Measurements from ENCODE around the gene SLC6A11.

SLC6A11 gene

DNA sequence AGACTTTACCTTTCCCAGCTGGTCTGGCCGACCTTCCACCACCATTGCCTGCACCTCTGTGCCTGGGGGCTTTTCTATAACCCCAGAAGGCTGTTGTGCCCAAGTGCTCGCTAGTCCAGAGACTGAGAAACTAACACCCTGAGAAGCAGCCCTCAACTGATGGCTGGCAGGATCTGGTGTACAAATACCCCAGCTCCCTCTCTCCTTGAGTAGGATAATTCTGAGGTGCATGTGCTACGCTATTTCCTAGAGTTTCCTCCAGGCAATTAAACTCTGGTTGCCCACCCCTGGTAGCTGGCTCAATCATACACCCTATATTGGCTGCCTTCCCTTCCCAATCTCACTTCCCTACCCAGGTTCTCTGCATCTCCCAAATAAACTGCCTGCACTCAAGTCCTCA is 165.0 kb downstream of the SLC6A11 start:
- DNase-seq (ENCODE audit: low read depth) = no peak

DNA sequence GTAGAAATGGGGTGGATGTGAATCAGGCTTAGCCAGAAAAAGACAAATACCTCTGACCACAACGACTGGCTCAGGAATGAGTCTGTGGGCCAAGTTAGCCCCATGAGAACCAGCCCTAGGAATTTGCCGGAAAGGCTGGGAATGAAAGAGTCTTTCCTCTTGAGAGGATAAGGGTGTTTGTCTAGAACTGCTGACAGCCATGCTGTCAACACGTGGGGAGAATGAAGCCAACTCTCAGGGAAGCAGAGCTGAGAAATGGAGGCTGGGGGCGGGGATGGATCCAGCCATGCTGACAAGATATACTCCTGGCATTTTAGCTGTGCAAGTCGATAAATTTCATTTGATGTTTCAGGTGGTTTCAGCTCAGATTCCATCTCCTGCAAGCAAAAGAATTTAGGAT is 165.9 kb downstream of the SLC6A11 start:
- peak; percentile 5 for DNase-seq (ENCODE audit: low read depth)

DNA sequence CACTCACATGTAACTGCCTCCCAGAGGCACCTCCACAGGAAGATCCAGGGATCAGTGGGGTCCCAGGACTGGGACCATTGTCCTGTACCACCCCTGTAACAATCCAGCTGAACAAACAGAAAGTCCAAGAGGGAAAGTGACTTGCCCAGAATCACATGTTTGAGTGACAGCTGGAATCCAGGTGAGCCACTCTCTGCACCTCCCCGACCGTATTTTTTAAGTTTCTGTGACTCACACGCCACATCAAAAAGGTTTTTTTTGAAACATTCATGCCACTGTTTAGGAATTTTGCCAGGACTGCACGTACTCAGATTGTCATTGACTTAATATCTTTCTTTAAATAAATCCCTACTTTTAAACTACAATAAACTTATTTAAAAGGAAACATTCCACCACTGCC is 166.8 kb downstream of the SLC6A11 start:
- peak; percentile 3 for DNase-seq (ENCODE audit: low read depth)

DNA sequence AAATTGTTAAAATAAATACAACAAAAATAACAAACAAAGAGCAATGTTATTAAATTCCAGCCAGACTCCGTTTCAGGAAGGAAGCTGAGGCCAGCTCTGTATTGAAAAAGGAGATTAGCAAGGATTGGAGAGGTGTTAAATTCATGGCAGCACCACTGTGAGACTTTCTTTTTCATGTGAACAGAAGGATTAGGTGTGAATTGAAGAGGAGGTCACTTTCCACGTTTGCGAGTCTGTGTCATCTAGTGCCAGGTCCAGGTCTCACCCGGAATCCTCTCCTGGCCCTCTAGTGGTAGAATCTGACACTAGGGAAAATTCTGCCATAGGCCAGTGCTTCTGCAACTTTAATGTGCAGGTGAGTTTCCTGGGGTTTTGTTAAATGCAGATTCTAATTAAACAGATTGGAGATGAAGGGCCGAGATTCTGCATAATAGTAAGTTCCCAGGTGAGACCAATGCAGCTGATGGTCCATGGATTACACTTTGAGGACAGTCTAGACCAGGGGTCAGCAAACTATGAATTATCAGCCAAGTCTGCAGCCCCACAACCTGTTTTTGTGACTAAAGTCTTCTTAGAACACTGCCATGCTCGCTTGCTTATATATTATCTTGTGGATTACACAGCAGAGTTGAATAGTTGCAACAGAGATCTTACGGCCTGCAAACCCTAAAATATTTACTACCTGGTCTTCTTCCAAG is 167.3 kb downstream of the SLC6A11 start:
- DNase-seq (ENCODE audit: low read depth) = peak; percentile 46

DNA sequence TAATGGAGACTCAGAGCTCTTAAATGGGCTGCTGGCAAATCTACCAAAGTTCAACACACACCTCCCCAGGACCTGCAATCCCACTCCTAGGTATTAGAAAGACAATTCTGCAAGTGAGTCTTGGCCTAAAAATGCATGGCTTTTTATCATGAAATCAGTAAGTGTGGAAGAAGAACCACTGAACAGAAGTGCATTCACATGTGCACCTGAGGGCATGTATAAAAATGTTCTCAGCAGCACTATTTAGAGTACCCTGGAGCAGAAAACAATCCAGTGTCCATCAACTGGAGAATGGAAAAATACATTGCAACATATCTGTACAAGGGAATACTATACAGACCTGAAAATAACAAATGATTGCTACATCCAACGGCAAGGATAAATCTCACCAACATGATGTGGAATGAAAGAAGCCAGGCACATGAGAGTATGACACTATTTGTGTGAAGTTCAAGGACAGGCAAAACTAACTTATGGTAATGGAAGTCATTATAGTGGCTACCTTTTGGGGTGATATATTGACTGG is 168.4 kb downstream of the SLC6A11 start:
- no peak for DNase-seq (ENCODE audit: low read depth)

DNA sequence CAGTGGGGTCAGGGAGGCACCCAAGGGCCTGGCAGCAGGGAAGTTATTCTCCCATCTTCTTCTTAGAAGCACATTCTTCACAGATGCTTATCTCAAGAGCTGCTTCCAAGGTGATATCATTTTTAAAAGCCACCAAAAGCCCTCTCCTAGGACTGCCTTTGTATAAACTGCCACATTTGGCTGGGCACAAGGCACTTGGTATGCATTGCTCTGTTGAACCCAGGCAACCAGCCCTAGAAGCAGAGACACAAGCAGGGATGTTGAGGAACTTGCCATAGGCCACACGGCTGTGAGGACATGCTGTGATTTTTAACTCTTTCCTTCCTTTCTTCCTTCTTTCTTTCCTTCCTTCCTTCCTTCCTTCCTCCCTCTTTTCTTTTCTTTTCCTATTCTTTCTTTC is 169.2 kb downstream of the SLC6A11 start:
- DNase-seq (ENCODE audit: low read depth) = no peak

DNA sequence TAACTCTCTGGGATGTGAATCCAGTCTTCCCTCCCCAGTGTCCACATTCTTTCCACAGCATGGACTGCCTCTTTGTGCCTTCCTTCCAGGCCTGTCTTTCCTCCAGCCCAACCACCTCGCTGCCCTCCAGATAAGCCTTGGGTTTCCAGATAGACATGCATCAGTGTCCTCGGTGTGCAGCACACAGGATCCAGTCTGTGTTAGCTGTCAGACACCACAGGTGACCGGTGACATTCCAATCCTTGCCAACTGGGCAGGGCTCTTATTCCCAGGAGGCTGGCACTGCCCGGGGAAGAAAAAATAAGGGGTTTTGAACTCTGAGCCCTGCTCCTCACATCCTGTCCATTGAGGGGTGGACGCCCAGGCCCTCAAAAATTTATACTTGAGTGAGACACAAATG is 170.6 kb downstream of the SLC6A11 start:
- DNase-seq (ENCODE audit: low read depth) = no peak

DNA sequence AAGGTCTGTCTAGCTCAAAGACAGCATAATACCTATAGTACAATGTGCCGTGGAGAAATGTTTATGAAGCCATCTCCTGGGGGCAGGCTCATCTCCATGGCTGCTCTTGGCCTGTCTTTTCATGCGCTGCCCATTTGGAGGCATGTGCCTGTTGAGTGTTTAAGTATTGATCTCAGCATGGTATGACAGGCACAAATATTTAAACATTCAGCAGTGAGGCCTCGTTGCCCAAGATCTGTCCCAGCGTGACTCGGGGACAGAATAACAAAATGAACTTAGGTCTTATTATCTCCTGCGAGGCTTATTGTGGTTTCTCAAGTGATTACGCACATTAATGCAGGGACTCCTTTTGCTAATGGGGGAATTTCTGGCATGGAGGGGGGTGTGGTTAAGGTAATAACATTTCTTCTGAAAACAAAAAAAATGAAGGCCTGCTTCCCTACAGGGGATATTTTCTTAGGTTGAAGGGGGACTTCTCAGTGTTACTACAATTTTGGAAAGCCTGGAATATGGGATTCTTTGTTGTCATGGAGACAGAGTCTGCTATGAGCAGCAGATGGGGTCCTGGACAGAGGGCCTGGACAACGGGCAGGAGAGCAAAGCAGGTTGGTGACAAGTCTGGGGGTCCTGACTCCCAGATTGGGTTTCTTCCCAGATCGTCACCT is 172.1 kb downstream of the SLC6A11 start:
- DNase-seq (ENCODE audit: low read depth) = no peak

DNA sequence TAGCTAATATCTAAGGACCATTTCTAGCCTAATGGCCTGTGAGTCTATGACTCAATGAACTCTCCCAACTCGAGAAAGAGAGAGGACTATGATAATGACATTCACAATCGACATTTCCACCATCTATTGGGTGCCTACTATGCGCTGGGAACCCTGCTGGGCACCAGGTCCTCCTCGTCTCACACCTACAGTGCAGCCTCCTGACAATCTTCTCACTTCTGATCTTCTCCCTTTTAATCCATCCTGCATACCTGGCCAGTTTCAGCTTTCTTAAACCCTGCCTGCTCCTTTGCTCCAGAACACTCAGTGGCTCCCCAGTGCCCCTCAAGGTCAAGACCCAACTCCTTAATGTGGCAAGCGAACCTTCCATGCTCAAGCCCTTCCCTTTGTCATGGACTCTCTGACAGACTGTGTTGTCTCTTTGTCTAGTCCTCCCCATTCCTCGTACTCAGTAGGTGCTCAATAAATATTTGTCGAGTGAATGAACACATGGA is 173.0 kb downstream of the SLC6A11 start:
- no peak for DNase-seq (ENCODE audit: low read depth)

All from iris pigment epithelial cell (primary cell).